HL-60 (cell line): ENCODE data around the gene NRCAM.

ENCODE experiments used
- DNase-seq, 2 experiments: peaks; one replicate each; pipeline ENCODE4 v3.0.0-alpha.2; 2010 to 2020; ENCODE audit warnings: low read depth in 1 of 2, low spot score in 1 of 2
- H3K27ac ChIP-seq: fragments of 250-450 bp; sonication (Bioruptor Pico); replicated peaks from 2 replicates; pipeline ENCODE4 v1.5.1; 2020; ENCODE audit warnings: mild to moderate bottlenecking, moderate library complexity
- H3K27me3 ChIP-seq: fragments of 250-450 bp; sonication (Bioruptor Pico); 2 replicates; pipeline ENCODE4 v1.5.1; 2021; ENCODE audit warnings: mild to moderate bottlenecking, moderate library complexity; ENCODE audit not compliant: insufficient read depth, poor library complexity, severe bottlenecking
- H3K4me3 ChIP-seq: replicated peaks from 2 replicates; pipeline ENCODE4 v1.5.1; 2011; ENCODE audit warnings: mild to moderate bottlenecking, control low read depth, low read length; ENCODE audit not compliant: insufficient read depth
- GABPA ChIP-seq: IDR thresholded peaks from 2 replicates; pipeline ENCODE4 v1.6.1; 2012; ENCODE audit warnings: low read depth
- POLR2AphosphoS5 ChIP-seq: IDR thresholded peaks from 2 replicates; pipeline ENCODE4 v1.6.1; 2012; ENCODE audit warnings: low read depth
- SPI1 ChIP-seq: IDR thresholded peaks from 2 replicates; pipeline ENCODE4 v1.6.1; 2012; ENCODE audit warnings: low read depth, mild to moderate bottlenecking, borderline replicate concordance
- TF ChIP-seq, protein P1 (sequence below): IDR thresholded peaks from 2 replicates; pipeline ENCODE4 v1.6.1; 2012; ENCODE audit warnings: low read depth; ENCODE audit not compliant: insufficient replicate concordance
- TF ChIP-seq, protein P2 (sequence below): IDR thresholded peaks from one replicate; pipeline ENCODE4 v1.5.1; 2011; ENCODE audit warnings: low read length, control low read depth, inconsistent platforms; ENCODE audit not compliant: insufficient read depth

The NRCAM gene

DNA sequence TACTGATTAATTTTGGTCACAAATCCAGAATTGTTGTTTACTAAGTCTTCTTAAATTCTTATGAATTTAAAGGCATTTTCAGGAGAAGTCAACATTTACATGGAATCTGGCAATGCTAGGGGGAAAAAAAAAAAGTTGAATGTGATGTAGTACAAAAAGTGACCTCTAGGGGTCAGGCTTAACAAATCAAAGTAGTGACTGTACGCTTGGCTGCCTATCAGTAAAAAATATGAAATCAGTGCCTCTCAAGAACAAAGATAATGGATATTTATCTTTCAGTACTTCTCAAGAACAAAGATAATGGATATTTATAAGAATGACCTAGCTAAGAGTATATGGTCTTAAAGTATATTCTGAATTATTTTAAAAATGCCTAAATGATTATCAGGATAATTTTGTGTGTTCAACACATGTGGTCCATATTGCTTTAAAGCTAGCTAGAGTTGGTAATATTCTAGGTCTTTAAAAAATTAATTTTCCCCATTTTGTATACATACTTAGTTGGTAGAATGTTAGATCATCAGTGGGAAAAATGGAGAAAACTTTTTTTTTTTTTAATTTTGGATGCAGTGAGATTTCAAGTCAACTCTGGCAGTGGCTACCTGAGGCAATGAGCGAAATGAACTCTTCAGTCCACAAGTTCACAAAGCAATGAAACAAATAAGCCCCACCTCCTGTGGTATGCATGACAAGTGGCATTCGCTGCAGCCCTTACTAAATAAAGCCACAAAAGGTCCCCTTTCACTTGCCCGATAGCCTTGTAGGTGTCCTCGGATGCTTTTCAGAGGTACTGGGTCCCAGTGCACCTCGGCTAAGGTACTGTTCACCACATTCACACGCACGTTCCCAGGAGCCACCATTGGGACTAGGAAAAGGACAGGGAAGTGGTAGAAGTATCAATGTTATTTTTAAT lies 274.9 kb downstream of the NRCAM start:
- DNase-seq = no peak
- Histone ChIP-seq H3K27me3 (no peaks in the 10 kb centered on the region), H3K4me3 (no peak overlapping the region), H3K27ac (no peak overlapping the region)
- TF ChIP-seq SPI1 = no peak

GRCh38 chr7:108178398-108178797 lies 277.8 kb downstream of the NRCAM start:
- Histone ChIP-seq H3K4me3 (no peak overlapping the region), H3K27me3 (no peaks in the 10 kb centered on the region), H3K27ac (no peak overlapping the region)
- TF ChIP-seq SPI1 = no peak
- TF ChIP-seq, protein P1, sequence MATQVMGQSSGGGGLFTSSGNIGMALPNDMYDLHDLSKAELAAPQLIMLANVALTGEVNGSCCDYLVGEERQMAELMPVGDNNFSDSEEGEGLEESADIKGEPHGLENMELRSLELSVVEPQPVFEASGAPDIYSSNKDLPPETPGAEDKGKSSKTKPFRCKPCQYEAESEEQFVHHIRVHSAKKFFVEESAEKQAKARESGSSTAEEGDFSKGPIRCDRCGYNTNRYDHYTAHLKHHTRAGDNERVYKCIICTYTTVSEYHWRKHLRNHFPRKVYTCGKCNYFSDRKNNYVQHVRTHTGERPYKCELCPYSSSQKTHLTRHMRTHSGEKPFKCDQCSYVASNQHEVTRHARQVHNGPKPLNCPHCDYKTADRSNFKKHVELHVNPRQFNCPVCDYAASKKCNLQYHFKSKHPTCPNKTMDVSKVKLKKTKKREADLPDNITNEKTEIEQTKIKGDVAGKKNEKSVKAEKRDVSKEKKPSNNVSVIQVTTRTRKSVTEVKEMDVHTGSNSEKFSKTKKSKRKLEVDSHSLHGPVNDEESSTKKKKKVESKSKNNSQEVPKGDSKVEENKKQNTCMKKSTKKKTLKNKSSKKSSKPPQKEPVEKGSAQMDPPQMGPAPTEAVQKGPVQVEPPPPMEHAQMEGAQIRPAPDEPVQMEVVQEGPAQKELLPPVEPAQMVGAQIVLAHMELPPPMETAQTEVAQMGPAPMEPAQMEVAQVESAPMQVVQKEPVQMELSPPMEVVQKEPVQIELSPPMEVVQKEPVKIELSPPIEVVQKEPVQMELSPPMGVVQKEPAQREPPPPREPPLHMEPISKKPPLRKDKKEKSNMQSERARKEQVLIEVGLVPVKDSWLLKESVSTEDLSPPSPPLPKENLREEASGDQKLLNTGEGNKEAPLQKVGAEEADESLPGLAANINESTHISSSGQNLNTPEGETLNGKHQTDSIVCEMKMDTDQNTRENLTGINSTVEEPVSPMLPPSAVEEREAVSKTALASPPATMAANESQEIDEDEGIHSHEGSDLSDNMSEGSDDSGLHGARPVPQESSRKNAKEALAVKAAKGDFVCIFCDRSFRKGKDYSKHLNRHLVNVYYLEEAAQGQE = no peak
- TF ChIP-seq, protein P2, sequence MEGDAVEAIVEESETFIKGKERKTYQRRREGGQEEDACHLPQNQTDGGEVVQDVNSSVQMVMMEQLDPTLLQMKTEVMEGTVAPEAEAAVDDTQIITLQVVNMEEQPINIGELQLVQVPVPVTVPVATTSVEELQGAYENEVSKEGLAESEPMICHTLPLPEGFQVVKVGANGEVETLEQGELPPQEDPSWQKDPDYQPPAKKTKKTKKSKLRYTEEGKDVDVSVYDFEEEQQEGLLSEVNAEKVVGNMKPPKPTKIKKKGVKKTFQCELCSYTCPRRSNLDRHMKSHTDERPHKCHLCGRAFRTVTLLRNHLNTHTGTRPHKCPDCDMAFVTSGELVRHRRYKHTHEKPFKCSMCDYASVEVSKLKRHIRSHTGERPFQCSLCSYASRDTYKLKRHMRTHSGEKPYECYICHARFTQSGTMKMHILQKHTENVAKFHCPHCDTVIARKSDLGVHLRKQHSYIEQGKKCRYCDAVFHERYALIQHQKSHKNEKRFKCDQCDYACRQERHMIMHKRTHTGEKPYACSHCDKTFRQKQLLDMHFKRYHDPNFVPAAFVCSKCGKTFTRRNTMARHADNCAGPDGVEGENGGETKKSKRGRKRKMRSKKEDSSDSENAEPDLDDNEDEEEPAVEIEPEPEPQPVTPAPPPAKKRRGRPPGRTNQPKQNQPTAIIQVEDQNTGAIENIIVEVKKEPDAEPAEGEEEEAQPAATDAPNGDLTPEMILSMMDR = no peak
- no peak for TF ChIP-seq POLR2AphosphoS5
- TF ChIP-seq GABPA = no peak
- DNase-seq = no peak

DNA sequence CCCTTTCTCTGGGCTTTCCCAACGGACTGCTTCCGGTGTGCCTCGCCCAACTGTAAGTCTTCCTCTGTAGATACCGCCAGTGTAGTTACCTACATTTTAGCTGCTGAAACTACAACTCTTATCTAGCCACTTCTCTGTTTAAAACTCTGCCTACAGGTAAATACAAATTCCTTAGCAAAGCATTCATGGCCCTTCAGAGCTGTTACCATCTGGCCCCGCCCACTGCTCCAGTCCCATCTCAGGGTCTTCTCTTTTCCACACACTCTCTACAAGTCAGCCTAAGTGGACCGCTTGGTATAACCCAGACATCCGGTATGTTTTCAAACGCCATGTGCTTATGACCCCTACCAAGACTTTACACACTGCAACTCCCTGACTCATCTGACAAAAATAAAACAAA lies 285.1 kb downstream of the NRCAM start:
- DNase-seq = no peak
- H3K27ac ChIP-seq = no peak overlapping the region
- TF ChIP-seq, protein P1 = no peak
- TF ChIP-seq SPI1 (no peak), GABPA (no peak), POLR2AphosphoS5 (no peak)
- TF ChIP-seq, protein P2 = no peak
- no peaks in the 10 kb centered on the region for H3K27me3 ChIP-seq
- no peak overlapping the region for H3K4me3 ChIP-seq

DNA sequence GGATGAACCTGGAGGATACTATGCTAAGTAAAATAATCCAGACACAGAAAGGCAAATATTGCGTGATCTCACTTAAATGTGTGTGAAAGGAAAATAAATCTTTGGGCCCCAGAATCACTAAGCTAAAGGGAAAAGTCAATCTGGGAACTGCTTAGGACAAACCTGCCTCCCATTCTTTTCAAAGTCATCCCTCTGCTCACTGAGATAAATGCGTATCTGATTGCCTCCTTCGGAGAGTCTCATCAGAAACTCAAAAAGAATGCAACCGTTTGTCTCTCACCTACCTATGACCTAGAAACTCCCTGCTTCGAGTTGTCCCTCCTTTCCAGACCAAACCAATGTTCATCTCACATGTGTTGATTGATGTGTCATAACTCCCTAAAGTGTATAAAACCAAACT lies 286.0 kb downstream of the NRCAM start:
- no peak overlapping the region for H3K27ac ChIP-seq
- H3K4me3 ChIP-seq = no peak overlapping the region
- TF ChIP-seq POLR2AphosphoS5 = no peak
- TF ChIP-seq, protein P1 = no peak
- no peak for TF ChIP-seq GABPA
- TF ChIP-seq SPI1 = no peak
- TF ChIP-seq, protein P2 = no peak
- H3K27me3 ChIP-seq = no peaks in the 10 kb centered on the region
- no peak for DNase-seq
